ENCODE measurements around the gene PBX3.

PBX3 gene

DNA sequence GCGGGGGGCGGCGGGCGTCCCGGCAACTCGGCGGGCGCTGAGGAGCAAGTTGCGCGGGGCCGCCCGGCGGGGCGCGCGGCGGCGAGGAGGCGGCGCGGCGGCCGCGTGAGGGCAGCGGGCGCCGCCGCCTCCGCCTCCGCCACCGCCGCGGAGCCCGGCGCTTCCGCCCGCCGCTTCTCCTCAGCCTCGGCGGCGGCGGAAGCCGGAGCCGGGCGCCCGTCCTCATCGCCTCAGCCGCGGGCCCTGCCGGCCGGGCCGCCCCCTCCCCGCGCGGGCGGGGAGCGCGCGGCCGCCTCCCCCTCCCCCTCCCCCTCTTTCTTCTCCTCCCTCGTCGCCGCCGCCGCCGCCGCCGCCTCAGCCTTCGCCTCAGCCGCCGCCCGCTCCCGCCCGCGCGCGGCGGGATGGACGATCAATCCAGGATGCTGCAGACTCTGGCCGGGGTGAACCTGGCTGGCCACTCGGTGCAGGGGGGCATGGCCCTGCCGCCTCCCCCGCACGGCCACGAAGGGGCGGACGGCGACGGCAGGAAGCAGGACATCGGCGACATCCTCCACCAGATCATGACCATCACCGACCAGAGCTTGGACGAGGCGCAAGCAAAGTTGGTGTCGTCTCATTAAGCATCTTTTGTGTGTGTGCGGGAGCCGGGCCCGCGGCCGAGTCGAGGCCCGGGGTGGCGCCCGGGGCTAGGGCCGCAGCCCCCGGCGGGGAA lies at the start of gene PBX3:
Gene PBX3, plus strand, starts transcription at position 321 of the 712 bp plus-strand sequence.
- Mint-ChIP-seq H3K36me3 (ENCODE audit: low read depth) (peaks cover 17% of the 10 kb centered on the region), H3K4me3 (peak within 1 kb of the TSS; percentile 91 to 98 (median 92)), H3K9me3 (no peaks in the 10 kb centered on the region), H3K27me3 (ENCODE audit: low read depth) (peaks cover 40% of the 10 kb centered on the region), H3K4me1 (peaks cover 44% of the 10 kb centered on the region), H3K27ac (peak within 1 kb of the TSS; percentile 85 to 98 (median 92))
- TF ChIP-seq CTCF (IDR thresholded peaks at IDR 0.05; ENCODE audit: unreplicated experiment in 3 of 3): no peak

GRCh38 chr9:125699870-125700269 lies 47.3 kb upstream of the PBX3 start:
- Mint-ChIP-seq H3K27ac (no peak overlapping the region), H3K36me3 (ENCODE audit: low read depth) (peaks cover 6% of the 10 kb centered on the region), H3K27me3 (ENCODE audit: low read depth) (no peaks in the 10 kb centered on the region), H3K4me3 (no peak overlapping the region), H3K9me3 (no peaks in the 10 kb centered on the region), H3K4me1 (peaks cover 26% of the 10 kb centered on the region)
- no peak for TF ChIP-seq CTCF (IDR thresholded peaks at IDR 0.05; ENCODE audit: unreplicated experiment in 3 of 3)

GRCh38 chr9:125700791-125701190 lies 46.4 kb upstream of the PBX3 start:
- Mint-ChIP-seq H3K27me3 (ENCODE audit: low read depth) (no peaks in the 10 kb centered on the region), H3K4me1 (peaks cover 27% of the 10 kb centered on the region), H3K9me3 (no peaks in the 10 kb centered on the region), H3K27ac (no peak overlapping the region), H3K36me3 (ENCODE audit: low read depth) (peaks cover 6% of the 10 kb centered on the region), H3K4me3 (no peak overlapping the region)
- no peak for TF ChIP-seq CTCF (IDR thresholded peaks at IDR 0.05; ENCODE audit: unreplicated experiment in 3 of 3)

DNA sequence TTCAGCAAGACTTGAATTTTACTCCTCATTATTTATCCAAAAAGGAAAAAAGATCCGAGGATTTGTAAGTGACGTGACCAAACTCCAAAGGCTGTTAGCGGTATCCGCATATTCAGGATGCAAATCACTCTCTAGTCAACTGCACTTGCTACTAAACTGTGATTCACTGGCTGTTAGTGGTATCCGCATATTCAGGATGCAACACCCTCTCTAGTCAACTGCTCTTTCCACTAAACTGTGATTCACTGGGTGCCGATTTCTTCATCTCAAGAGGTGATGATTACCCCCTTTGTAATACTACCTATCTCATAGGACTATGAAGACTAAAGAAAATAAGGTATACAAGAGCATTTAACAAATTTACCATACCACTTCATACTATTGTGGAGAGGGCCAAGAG lies 45.8 kb upstream of the PBX3 start:
- Mint-ChIP-seq H3K4me3 (no peak overlapping the region), H3K9me3 (no peaks in the 10 kb centered on the region), H3K27me3 (ENCODE audit: low read depth) (no peaks in the 10 kb centered on the region), H3K27ac (no peak overlapping the region), H3K4me1 (peaks cover 29% of the 10 kb centered on the region), H3K36me3 (ENCODE audit: low read depth) (peaks cover 6% of the 10 kb centered on the region)
- TF ChIP-seq CTCF (IDR thresholded peaks at IDR 0.05; ENCODE audit: unreplicated experiment in 3 of 3): no peak

- H3K4me3 Mint-ChIP-seq: peak overlapping the region in 2 of 3 experiments; percentile 88 to 90
- no peaks in the 10 kb centered on the region for H3K9me3 Mint-ChIP-seq
- no peak overlapping the region for H3K27ac Mint-ChIP-seq
- peaks cover 24% of the 10 kb centered on the region for H3K4me1 Mint-ChIP-seq
- no peaks in the 10 kb centered on the region for H3K27me3 Mint-ChIP-seq (ENCODE audit: low read depth)
- H3K36me3 Mint-ChIP-seq (ENCODE audit: low read depth): peaks cover 6% of the 10 kb centered on the region
- no peak for TF ChIP-seq CTCF (IDR thresholded peaks at IDR 0.05; ENCODE audit: unreplicated experiment in 3 of 3)
Measured at GRCh38 chr9:125703662-125704061, 43.5 kb upstream of the PBX3 start.

GRCh38 chr9:125705893-125706292 lies 41.3 kb upstream of the PBX3 start:
- no peak for TF ChIP-seq CTCF (IDR thresholded peaks at IDR 0.05; ENCODE audit: unreplicated experiment in 3 of 3)
- peak overlapping the region; percentile 85 to 90 (median 88) for H3K4me3 Mint-ChIP-seq
- H3K4me1 Mint-ChIP-seq: peaks cover 24% of the 10 kb centered on the region
- H3K9me3 Mint-ChIP-seq: no peaks in the 10 kb centered on the region
- peaks cover 6% of the 10 kb centered on the region for H3K36me3 Mint-ChIP-seq (ENCODE audit: low read depth)
- no peaks in the 10 kb centered on the region for H3K27me3 Mint-ChIP-seq (ENCODE audit: low read depth)
- peak overlapping the region; percentile 27 to 78 (median 66) for H3K27ac Mint-ChIP-seq

All from nephron (organoid).